ENCODE data around the gene FOXQ1.

- TF ChIP-seq POLR2A (IDR thresholded peaks at IDR 0.05) (no peak), CTCF (IDR thresholded peaks at IDR 0.05) (no peak)
Measured at GRCh38 chr6:1297746-1298145, 14.2 kb upstream of the FOXQ1 start.
